CD4-positive, alpha-beta T cell treated with Interleukin-15 for 4 hours (primary cell): ENCODE measurements around the gene DTNB.
A peak's percentile ranks its signal among the peaks of the same experiment; 100 is the strongest.
"Not testable (repeated sequence)": the region's sequence is repeated elsewhere in the genome, so short reads cannot be mapped to it uniquely, and the experiment has no call there.

Experiments used
- DNase-seq: peaks from one replicate; pipeline ENCODE4 v3.0.0-alpha.2; 2020; ENCODE audit warnings: low spot score

DTNB gene

GRCh38 chr2:25589676-25590205 lies 83.6 kb downstream of the DTNB start:
- DNase-seq, result no peak

DNA sequence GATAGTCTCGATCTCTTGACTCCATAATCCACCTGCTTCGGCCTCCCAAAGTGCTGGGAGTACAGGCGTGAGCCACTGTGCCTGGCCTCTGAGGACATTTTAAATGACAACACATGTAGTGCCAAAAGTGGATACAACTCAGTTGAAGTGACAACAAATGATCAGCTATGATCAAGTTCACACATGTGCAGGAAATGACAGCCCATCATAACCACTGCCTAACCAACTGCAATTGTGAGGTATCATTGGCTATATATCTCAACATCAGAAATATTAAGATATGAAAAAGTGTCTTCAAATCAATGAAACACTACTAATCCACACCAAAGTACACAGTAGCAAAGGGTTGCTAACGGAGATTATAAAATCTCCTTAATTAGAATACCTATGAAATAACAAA lies 84.8 kb downstream of the DTNB start:
- no peak for DNase-seq

DNA sequence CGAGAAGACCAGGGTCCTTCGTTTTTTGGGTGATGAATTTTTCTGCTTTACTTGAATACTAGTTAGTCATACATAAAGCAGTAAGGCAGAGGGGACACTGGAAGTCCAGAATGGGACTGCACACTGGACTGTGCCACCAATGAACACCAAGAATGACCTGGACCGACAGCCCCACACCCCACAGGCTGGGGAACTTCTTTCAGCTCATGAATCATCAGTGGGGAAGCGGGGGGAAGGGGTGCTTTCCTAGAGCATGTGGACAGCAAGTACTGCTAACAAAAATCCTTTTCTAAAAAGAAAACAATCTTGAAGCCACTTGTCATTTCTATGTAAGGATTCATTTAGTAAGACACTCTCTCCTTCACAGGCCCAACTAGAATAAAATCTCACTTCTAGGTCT lies 86.0 kb downstream of the DTNB start:
- no peak for DNase-seq

GRCh38 chr2:25586726-25587144 lies 86.6 kb downstream of the DTNB start:
- DNase-seq, result no peak

GRCh38 chr2:25585189-25585588 lies 88.2 kb downstream of the DTNB start:
- no peak for DNase-seq

GRCh38 chr2:25582077-25582830 lies 91.1 kb downstream of the DTNB start:
- DNase-seq, result no peak

DNA sequence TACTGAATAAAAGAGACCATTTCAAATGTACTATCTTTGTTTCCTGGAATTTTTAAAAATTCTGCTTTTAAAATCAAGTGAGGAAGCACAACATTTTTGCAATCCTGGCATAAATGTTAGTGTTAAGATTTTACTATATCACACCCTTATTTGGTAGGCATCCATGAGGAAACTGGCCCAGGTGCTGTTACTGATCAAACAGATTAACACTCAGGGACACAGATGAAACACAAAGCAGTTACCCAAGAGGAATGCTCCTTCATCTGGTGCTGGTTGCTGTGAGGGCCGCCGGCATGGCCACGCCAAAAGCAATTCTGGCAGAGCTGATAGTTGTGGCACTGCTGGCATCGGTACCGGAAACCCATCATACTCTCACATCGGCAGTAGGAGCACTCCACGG lies 96.8 kb downstream of the DTNB start:
- DNase-seq, result no peak

- DNase-seq, result no peak
Measured at GRCh38 chr2:25572638-25573037, 100.7 kb downstream of the DTNB start.

- DNase-seq, result no peak
Measured at GRCh38 chr2:25570161-25570845, 103.1 kb downstream of the DTNB start.

- DNase-seq, result peak; percentile 11
Measured at GRCh38 chr2:25567406-25567805, 106.0 kb downstream of the DTNB start.

GRCh38 chr2:25566694-25567093 lies 106.7 kb downstream of the DTNB start:
- no peak for DNase-seq

GRCh38 chr2:25566094-25566493 lies 107.3 kb downstream of the DTNB start:
- DNase-seq, result no peak

DNA sequence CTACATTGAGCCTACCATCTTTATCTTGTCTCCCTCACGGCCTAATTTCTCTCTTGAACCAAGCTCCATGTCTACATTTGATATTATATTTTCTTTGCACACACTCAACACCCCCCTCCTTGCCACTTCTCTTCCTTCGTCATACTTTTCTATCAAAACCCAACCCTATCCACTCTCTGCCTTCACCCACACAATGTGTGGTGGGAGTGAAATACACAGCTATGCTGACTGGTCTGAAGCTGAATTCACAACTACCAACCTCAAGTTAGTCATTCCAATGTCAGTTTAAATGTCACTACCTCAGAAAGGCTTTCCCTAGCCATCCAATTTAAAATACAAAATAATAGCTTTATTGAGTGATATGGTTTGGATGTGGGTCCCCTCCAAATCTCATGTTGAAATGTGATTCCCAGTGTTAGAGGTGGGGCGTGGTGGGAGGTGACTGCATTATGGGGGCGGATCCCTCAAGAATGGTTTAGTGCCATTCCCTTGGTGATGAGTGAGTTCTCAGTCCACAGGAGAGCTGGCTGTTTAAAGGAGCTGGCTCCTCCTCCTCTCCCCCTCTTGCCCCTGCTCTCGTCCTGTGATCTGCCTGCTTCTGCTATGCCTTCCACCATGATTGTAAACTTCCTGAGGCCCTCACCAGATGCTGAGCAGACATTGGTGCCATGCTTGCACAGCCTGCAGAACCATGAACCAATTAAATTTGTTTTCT lies 112.1 kb downstream of the DTNB start:
- no peak for DNase-seq

- no peak for DNase-seq
Measured at GRCh38 chr2:25559148-25559547, 114.2 kb downstream of the DTNB start.

DNA sequence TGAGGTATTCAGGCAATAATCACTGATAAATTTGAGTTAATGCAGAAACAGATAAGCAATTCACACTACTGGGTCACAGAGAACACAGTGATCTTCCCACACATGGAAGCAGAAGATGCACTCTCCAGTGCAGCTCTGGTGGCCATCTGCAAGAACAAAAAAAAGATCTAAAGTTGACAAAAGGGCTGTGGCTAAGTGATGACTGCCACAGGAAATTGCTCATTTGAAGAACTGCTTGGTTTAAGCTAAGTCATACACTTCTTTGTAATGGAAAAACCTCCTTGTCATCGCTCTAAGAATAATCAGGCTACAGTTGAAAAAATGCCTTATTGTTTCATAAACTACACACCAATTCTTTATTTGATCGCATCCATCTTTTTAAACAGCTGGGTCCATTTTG lies 115.1 kb downstream of the DTNB start:
- peak; percentile 44 for DNase-seq

DNA sequence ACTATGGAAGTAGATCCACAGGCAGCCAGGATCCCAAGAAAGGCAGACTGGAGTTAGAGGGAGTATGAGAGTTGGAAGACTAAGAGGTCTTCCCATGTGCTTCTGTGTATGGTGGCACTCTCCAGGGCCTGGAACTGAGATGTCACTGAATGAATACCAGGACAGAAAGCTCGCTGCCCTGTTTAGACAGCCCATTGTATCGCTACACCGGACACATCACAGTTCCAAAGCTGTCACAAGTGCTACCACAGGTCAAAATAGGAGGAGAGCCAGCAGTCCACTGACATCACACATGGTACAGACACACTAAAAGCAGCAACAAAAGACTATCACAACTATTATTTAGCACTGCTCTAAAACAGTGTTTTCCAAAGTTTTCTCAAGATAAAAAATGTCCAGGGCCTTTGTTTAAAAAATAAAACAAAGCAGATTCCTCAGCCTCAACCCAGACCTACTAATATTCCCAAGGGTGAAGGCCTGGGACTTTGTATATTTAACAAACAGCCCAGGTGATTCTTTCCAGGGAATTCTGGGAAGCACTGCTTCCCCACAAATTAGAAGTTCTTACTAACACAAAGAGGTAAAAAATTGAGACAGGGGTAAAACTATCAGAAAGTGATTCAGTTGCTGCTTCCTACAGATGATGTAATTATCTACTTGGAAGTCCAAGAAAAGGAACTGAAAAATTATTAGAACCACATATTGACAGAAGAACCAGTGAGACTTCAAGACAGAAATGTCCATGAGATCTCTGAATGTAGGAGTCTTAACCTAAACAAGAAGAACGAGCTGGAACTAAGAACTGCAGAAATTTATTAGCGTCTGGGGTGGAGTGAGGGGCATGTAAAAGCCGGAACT lies 116.0 kb downstream of the DTNB start:
- no peak for DNase-seq

DNA sequence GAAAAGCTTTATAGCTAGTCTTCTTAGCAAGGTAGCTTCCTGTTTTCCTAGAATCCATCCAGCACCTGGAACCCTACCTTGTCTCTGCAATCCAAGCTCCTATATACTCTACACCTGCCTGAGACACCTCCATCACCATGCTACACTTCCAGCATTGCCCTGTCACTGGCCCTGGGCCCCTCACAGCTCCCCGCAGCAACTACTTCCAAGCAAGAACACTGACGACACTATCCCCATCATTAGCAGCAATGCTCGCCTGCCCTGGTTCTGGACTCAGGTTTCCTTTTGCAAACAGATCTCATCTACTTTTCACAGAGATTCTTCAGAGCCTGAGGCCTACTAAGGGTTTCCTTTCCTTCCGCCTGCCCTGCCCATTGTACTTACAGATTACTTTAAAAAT lies 121.1 kb downstream of the DTNB start:
- DNase-seq, result no peak

- no peak for DNase-seq
Measured at GRCh38 chr2:25551316-25551715, 122.1 kb downstream of the DTNB start.

DNA sequence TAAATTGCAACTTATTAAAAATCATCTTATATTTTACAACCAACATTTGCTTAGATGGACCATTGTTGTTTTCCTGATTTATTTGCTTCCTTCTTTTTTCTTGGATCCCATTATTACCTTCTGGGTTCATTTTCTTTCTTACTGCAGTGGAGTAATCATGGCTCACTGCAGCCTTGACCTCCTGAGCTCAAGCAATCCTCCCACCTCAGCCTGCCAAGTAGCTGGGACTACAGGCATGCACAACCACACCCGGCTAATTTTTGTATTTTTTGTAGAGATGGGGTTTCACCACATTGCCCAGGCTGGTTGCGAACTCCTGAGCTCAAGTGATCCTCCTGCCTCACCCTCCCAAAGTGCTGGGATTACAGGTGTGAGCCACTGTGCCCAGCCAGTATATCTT lies 123.8 kb downstream of the DTNB start:
- not testable (repeated sequence) for DNase-seq

- no peak for DNase-seq
Measured at GRCh38 chr2:25548601-25549000, 124.8 kb downstream of the DTNB start.

DNA sequence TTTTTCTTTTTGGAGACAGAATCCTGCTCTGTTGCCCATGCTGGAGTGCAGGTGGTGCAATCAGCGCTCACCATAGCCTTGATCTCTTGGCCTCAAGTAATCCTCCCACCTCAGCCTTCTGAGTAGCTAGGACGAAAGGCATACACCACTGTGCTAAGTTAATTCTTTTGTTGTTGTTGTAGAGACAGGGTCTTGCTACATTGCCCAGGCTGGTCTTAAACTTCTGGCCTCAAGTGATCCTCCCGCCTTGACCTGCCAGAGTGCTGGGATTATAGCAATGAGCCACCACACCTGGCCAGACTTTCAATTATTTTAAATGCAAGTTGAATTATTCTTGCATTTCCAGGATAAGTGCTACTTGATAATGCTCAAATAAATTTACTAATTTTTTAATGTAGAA lies 126.5 kb downstream of the DTNB start:
- DNase-seq, result no peak

DNA sequence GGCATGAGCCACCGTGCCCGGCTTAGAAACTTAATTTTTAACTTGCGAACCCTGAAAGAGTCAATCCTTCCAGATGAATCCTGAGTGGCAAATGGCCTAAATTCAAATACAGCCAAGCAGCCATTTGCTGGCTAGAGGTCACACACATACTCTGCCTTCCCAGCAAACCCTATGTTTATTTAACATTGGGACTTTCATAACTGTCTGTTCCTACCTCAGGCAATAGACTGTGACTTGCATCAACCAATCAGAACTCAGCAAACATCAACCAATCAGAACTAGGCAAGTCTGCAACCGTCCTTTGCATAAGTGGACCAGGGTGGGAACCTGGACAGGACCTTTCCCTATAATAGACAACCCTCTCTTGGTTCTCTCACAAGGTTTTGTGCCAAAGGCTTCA lies 127.5 kb downstream of the DTNB start:
- DNase-seq, result no peak
